K562 (cell line): ENCODE measurements around the gene MCAM. TPM values are rescaled to one million over a fixed set of nuclear protein-coding genes. Genes with fewer than 3 reads are reported as not detected.

Experiments used
- CBFA2T2 ChIP-seq: fragments of 450-650 bp; conservative IDR thresholded peaks from 2 replicates; pipeline ENCODE4 v1.6.1; 2017; ENCODE audit warnings: mild to moderate bottlenecking
- CBX1 ChIP-seq: sonication (generic); IDR thresholded peaks from 2 replicates; pipeline ENCODE4 v1.6.1; 2016; ENCODE audit warnings: antibody characterized with exemption, low read depth, mild to moderate bottlenecking
- CCNT2 ChIP-seq: IDR thresholded peaks from 2 replicates; pipeline ENCODE4 v1.6.1; 2011; ENCODE audit warnings: borderline replicate concordance, low read depth, mild to moderate bottlenecking, moderate library complexity, mixed read lengths, low read length; ENCODE audit not compliant: insufficient read length; ENCODE audit errors: extremely low read depth
- MCM3 ChIP-seq: fragments of 450-650 bp; IDR thresholded peaks from 2 replicates; pipeline ENCODE4 v1.6.1; 2016
- MGA ChIP-seq: fragments of 450-650 bp; IDR thresholded peaks from 2 replicates; pipeline ENCODE4 v1.6.1; 2016; ENCODE audit warnings: mild to moderate bottlenecking, moderate library complexity
- PML ChIP-seq: IDR thresholded peaks from 2 replicates; pipeline ENCODE4 v1.6.1; 2012; ENCODE audit warnings: low read length, inconsistent platforms
- SAFB2 ChIP-seq: fragments of 200-400 bp; formaldehyde crosslinking; IDR thresholded peaks from 2 replicates; pipeline ENCODE4 v1.6.1; 2018; ENCODE audit warnings: borderline replicate concordance, low read length, low read depth, moderate library complexity; ENCODE audit not compliant: severe bottlenecking
- SLC30A9 ChIP-seq: fragments of 250-450 bp; sonication (Bioruptor Pico); IDR thresholded peaks from 2 replicates; pipeline ENCODE4 v1.8.0; 2022; ENCODE audit warnings: mild to moderate bottlenecking, moderate library complexity
- SMAD4 ChIP-seq: fragments of 250-450 bp; sonication (Bioruptor Pico); conservative IDR thresholded peaks from 2 replicates; pipeline ENCODE4 v1.8.0; 2021; ENCODE audit warnings: inconsistent platforms, mild to moderate bottlenecking, moderate library complexity
- TAF7 ChIP-seq: fragments of 450-650 bp; IDR thresholded peaks from 2 replicates; pipeline ENCODE4 v1.6.1; 2016; ENCODE audit warnings: missing genetic modification characterization, missing compliant biosample characterization
- THAP12 ChIP-seq: fragments of 250-450 bp; sonication (Bioruptor Pico); IDR thresholded peaks from 2 replicates; pipeline ENCODE4 v1.9.0; 2021; ENCODE audit warnings: mild to moderate bottlenecking, inconsistent platforms
- ZFP30 ChIP-seq: fragments of 250-450 bp; sonication (Bioruptor Pico); IDR thresholded peaks from 2 replicates; pipeline ENCODE4 v1.8.0; 2022; ENCODE audit warnings: moderate library complexity, mild to moderate bottlenecking, inconsistent platforms, borderline replicate concordance
- ZNF644 ChIP-seq: fragments of 200-800 bp; sonication (Bioruptor generic); IDR thresholded peaks from 2 replicates; pipeline ENCODE4 v1.6.1; 2016; ENCODE audit warnings: low read depth, missing genetic modification characterization, missing compliant biosample characterization
- polyA plus RNA-seq, 8 experiments: library from polyadenylated mRNA; depleted of rRNA in 4 of 8; stranded (reverse) in 5 of 8; unstranded in 3 of 8; fragments of >200 nt; fragmentation: Nextera tagmentation in 2 of 8; fragmentation: Illumina TruSeq in 1 of 8; extraction: Ambion mirVana in 2 of 8; extraction: Trizol in 1 of 8; gene quantifications; 2 replicates each; pipeline versions ENCODE4 v1.2.1 to v1.2.3, GENCODE V29; 2011 to 2014; ENCODE audit warnings: inconsistent platforms in 1 of 8, missing spikeins in 1 of 8
- total RNA-seq, 7 experiments: library from RNA; depleted of rRNA in 6 of 7; stranded (reverse); fragments of >200 nt in 6 of 7; fragmentation: Illumina TruSeq in 2 of 7; extraction: Trizol in 2 of 7; gene quantifications; 2 replicates each; pipeline versions ENCODE4 v1.2.1 to v1.2.3, GENCODE V29; 2011 to 2021; ENCODE audit warnings: low replicate concordance in 1 of 7

The MCAM gene
- total and polyA plus RNA-seq, 9 of the 15 experiments (the other 6 are each of a cell fraction or from before 2014, with no cell fraction given) = 14.7 to 118 (median 53.6) TPM

GRCh38 chr11:119363851-119364590 lies 47.1 kb upstream of the MCAM start (continued):
- no peak for TF ChIP-seq CBFA2T2
- TF ChIP-seq ZFP30 (CRISPR knock-in tag) = no peak
- TF ChIP-seq ZNF644 (tag) = no peak
- no peak for TF ChIP-seq SLC30A9 (CRISPR knock-in tag)
- 0 out of 2 replicates have a peak, but pooled peaks have one; percentile 42 for TF ChIP-seq MGA
- TF ChIP-seq SAFB2 = no peak
- no peak for TF ChIP-seq PML
- TF ChIP-seq TAF7 (tag) = no peak
- no peak; the same call in 1 of the 2 replicates for TF ChIP-seq CBX1
- TF ChIP-seq MCM3 = no peak
- peak; percentile 50 for TF ChIP-seq CCNT2
- TF ChIP-seq SMAD4 (CRISPR knock-in tag) = 0 out of 2 replicates have a peak, but pooled peaks have one; percentile 19
- peak; percentile 68 for TF ChIP-seq THAP12
